Heart left ventricle (tissue), 13 donors: ENCODE results near the gene STT3B.

Source experiments
- POLR2A ChIP-seq, 2 donors: fragments of 450-650 bp; IDR thresholded peaks; one replicate each; pipeline ENCODE4 v1.6.1; 2017; ENCODE audit warnings: antibody characterized with exemption in 2 of 2, mild to moderate bottlenecking in 2 of 2, moderate library complexity in 2 of 2
- TF ChIP-seq, protein P1 (sequence below), 12 donors: fragments of 200-600 bp; sonication (generic) in 4 of 12; IDR thresholded peaks; one replicate each; pipeline versions ENCODE4 v1.5.0 to v1.8.0; 2018 to 2022; ENCODE audit warnings: antibody characterized with exemption in 12 of 12, mild to moderate bottlenecking in 5 of 12
- donor health status: ischemic (EF 13 %, LVEDD 7.1; RV severe dilation, severe dysfunction).
- donor health status: DM: no; HTN: yes; CAD: no.
- donor health status: DM: no; HTN: no; CAD: no.
- donor health status: ischemic (EF 25% LVEDD 6.9; RV normal size, moderate dysfunction).
- donor health status: ischemic (EF 25% LVEDD 5.7; RV mildly dilated, moderate dysfunction).
- donor health status: ischemic (EF 35%, LVEDD 5.7; RV mildly dilated, moderate dysfunction).
- donor health status: nonischemic (EF 11% LVEDD 7.7; RV severe dilation, severe dysfunction).
- donor health status: DM: yes; HTN: yes; CAD: no.
- donor health status: PGD.
- donor health status: ischemic (EF 29% LVEDD 5.4; RV normal size, mild dysfunction).
- donor health status: nonischemic (EF 23%, LVEDD 6.1; RV moderate dilation, normal function).

DNA sequence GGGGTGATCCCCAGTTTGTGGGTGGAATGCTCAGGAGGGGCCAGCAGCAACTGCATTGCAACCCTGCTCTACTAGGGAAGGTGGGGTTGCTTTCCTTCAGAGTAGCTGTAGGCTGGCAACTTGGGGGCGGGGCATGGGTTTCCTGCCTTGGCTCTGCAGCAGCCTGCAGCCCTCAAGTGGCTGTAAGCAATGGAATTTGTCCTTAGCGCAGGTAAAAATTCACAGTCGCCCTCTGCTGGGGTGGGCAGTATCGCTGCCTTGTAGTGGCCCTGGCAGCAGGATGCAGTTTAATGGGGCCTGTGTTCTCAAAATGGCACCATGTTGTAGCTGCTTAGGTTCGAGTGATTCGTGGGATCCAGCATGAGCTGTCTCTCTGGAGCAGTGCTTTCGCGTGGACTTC is 29.8 kb downstream of the STT3B start:
- no peak for TF ChIP-seq POLR2A (IDR thresholded peaks at IDR 0.05)
- TF ChIP-seq, protein P1, sequence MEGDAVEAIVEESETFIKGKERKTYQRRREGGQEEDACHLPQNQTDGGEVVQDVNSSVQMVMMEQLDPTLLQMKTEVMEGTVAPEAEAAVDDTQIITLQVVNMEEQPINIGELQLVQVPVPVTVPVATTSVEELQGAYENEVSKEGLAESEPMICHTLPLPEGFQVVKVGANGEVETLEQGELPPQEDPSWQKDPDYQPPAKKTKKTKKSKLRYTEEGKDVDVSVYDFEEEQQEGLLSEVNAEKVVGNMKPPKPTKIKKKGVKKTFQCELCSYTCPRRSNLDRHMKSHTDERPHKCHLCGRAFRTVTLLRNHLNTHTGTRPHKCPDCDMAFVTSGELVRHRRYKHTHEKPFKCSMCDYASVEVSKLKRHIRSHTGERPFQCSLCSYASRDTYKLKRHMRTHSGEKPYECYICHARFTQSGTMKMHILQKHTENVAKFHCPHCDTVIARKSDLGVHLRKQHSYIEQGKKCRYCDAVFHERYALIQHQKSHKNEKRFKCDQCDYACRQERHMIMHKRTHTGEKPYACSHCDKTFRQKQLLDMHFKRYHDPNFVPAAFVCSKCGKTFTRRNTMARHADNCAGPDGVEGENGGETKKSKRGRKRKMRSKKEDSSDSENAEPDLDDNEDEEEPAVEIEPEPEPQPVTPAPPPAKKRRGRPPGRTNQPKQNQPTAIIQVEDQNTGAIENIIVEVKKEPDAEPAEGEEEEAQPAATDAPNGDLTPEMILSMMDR (IDR thresholded peaks at IDR 0.05), result no peak
